Head of caudate nucleus (tissue), 42 donors: ENCODE data around the gene BTN1A1.

Experiments used
- DNase-seq, 42 donors: peaks; one replicate each; pipeline versions ENCODE4 v3.0.0 to v3.0.0-alpha.2; 2020 to 2021; ENCODE audit warnings: mixed read lengths in 7 of 42
- intact Hi-C: fragments of 100-400 bp; cut with DNase I; formaldehyde crosslinking; loops from one replicate; pipeline ENCODE4 v1.15.0; 2022

The BTN1A1 gene

DNA sequence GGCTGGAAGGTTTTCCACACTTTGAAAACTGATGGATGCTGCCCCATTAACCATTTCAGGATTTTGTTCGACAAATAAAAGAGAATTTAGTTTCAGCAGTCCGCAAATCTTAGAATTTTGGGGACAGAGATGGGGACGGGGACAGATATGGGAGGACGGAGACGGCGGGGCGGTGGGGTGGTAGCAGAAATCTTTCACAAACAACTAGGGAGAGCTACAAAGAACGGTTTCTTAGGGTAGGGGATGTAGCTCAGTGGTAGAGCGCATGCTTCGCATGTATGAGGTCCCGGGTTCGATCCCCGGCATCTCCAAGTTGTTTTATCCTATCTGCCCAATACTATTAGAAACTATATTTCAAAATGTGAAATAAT lies 53.1 kb downstream of the BTN1A1 start:
- DNase-seq: peak; percentile 66 to 94 (median 82)

DNA sequence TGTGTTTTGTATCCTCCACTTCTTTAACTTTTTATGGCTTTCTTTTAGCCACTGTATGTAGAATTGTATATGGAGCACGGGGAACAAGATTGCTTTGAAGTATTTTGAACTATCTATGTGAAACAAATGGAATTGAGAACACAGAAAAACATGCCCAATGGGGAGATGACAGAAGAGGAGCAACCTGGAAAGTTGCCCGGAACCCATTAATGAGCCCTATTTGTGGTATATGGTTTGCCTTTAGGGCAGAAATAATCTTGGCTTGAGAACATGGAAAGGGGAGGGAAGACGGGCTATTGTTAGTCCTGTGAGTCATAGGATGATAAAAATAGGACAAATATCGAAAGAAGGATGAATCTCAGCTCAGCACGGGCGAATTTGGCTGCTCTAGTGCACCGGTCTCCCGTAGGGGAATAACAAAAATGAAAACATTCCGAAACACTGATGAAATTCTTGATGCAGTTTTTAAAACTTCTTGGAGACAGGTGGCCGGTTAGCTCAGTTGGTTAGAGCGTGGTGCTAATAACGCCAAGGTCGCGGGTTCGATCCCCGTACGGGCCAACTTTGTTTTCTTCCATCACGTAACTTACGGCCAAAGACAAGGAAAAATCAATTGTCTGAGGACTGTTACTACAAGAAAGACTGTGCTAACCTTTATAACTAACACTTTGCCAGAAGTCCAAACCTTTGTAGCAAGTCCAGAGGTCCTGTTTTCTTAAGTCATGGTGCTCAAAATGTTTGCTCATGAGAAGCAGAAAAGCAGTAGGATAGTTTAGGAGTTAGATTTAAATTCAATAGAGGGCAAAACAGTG lies 53.7 kb downstream of the BTN1A1 start:
- intact Hi-C loops: loop anchor here (2.0 kb wide), 1 partner anchor 15 kb away; the partner anchor contains the start of gene HMGN4
- peak in 39 of 42 donors; percentile 41 to 91 (median 73) for DNase-seq

More for the DNA sequence above, 53.1 kb downstream of the BTN1A1 start:
- intact Hi-C loops: loop anchor here (2.0 kb wide), 1 partner anchor 14 kb away; the partner anchor contains the start of gene HMGN4

DNA sequence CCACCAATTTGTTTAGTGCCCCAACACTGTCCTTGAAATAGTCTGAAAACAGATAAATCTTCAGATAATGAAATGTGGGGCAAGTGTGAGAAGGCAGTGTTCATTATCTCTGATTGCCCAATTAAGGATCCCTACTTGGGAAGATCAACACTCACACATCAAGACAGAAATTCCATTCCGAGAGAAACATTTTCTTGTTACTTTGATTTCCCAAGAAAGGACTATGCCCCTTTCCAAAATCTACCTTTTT lies 54.3 kb downstream of the BTN1A1 start:
- no peak for DNase-seq
- intact Hi-C loops: no loop called here

DNA sequence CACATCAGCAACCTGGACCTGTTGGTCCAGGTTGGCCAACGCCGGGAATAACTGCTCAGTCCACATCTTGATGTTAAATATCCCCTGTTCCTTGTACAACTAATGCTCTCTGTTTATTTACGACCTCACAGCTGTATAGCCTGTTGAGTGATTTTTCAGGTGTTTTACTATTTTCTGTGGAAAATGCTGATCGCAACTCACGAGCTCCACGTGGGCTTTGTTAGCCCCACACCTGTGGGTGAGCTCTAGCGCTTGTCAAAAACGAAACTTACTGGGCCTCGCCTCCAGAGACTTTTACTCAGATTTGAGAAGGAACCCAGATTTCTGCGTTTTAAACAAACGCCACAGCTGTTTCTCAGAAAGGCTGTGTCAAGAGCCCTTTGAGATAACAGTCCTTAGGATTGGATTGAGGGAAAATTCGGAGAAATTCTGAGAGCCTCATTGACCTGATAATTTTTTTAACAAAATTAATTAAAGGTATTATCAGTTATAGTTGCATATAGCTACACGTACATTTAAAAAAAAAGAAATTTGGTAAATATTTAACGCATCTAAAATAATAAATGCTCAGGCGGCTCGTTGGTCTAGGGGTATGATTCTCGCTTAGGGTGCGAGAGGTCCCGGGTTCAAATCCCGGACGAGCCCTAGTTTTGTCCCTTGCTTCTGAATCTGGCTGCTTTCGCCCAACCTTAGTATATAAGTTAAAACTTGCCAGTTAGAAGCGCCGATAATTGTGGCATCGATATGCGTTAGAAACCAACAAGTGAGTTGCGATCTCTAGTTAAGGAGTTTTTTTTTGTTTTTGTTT lies 54.8 kb downstream of the BTN1A1 start:
- intact Hi-C loops: no loop called here
- peak in 36 of 42 donors; percentile 37 to 85 (median 60) for DNase-seq

DNA sequence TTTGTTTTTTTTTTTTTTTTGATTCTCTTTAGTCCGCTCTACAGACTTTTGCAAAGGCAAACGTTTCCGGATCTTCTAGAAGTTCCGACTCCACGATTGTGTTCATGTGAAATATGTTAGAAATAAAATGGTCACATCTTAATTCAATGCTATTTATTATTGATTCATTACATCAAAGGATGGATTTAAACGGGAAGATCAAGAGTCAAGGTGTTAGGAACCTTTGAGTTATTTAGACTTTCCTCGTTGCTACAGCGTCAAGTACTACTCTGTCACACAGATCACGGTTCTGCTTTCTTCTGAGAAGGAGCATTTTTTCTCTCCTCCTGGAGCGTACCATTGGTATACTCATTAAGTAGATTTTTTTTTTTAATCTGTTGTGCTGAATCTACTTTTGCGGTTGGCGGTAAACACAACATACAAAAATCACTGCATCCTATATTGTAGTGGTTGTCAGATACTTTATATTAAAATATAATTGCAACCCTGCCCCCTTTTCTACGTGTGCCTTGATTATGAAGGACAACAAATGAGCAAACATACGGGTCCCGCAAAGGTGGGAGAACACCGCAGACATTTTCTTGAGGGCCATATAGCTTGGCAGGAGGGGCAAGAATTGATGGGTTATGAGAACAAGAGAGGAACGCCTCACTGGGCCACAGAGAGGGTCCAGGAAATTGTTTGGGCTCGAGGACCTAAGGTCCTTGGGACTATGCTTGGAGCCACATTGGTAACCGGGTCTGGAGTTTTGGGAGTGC lies 55.6 kb downstream of the BTN1A1 start:
- intact Hi-C loops: no loop called here
- no peak for DNase-seq

DNA sequence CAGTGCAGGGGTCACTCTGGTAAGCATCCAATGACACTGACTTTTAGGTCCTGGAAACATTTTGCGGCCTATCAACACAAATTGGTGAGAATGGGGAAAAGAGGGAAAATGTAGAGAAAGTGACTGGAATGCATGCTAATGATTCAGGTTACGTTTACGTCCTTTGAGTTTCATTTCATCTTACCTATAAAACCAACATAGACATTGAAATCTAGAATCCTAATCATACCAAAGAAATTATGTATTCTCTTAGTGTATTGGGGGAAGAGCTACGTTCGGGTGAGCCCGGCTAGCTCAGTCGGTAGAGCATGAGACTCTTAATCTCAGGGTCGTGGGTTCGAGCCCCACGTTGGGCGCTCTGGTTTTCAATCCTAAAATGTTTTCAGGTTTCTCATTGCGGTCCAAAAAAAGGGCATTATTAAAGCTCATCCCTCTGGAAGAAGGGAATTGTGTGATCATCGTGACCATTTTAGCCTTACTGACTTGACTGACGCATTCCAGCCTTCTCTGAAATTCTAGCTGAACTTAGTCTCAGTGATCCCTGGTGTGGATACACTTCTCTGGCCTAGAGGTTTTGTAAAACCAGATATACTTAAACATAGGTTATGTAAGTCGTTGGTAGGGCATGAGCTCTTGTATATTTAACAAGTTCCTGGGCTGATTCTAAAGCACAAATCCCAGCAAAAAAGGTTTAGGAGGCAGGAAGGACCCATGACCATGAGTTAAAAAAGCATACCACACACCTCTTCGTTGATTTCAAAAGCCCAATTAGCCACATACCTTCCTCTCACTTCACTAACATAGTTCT lies 56.4 kb downstream of the BTN1A1 start:
- peak in 29 of 42 donors; percentile 29 to 85 (median 49) for DNase-seq
- intact Hi-C loops: no loop called here
